Measurements from ENCODE around the gene TMEM94. TPM values are rescaled to one million over a fixed set of nuclear protein-coding genes. Genes with fewer than 3 reads are reported as not detected.

TMEM94 gene
- total RNA-seq, 3 donors from 2014 or later = 45.1 to 62.5 (median 51.1) TPM

- H3K4me1 ChIP-seq = no peaks in the 10 kb centered on the region
- no peak overlapping the region for H3K27ac ChIP-seq
- no peaks in the 10 kb centered on the region for H3K36me3 ChIP-seq
- no peaks in the 10 kb centered on the region for H3K9me3 ChIP-seq
- intact Hi-C loops (cut with DNase I; ENCODE audit: low total_unique reads) = no loop called here
- H3K4me3 ChIP-seq = no peak overlapping the region
- DNase-seq (ENCODE audit: low spot score in 2 of 2) = no peak
- H3K27me3 ChIP-seq = no peaks in the 10 kb centered on the region
- TF ChIP-seq POLR2A (IDR thresholded peaks at IDR 0.05) (no peak), CTCF (IDR thresholded peaks at IDR 0.05) (no peak), POLR2AphosphoS5 (IDR thresholded peaks at IDR 0.05) (no peak)
Observed at GRCh38 chr17:75482098-75482942, 25.9 kb downstream of the TMEM94 start.

GRCh38 chr17:75485688-75486087 is 29.3 kb downstream of the TMEM94 start:
- no peaks in the 10 kb centered on the region for H3K36me3 ChIP-seq
- H3K27ac ChIP-seq = no peak overlapping the region
- no peaks in the 10 kb centered on the region for H3K9me3 ChIP-seq
- no peaks in the 10 kb centered on the region for H3K4me1 ChIP-seq
- TF ChIP-seq CTCF (IDR thresholded peaks at IDR 0.05) = no peak
- H3K4me3 ChIP-seq = no peak overlapping the region
- no peak for DNase-seq (ENCODE audit: low spot score in 2 of 2)
- no peaks in the 10 kb centered on the region for H3K27me3 ChIP-seq
- intact Hi-C loops (cut with DNase I; ENCODE audit: low total_unique reads) = no loop called here

GRCh38 chr17:75486151-75486550 is 29.7 kb downstream of the TMEM94 start:
- no peak for TF ChIP-seq POLR2AphosphoS5 (IDR thresholded peaks at IDR 0.05)
- H3K36me3 ChIP-seq = no peaks in the 10 kb centered on the region
- H3K27me3 ChIP-seq = no peaks in the 10 kb centered on the region
- no peaks in the 10 kb centered on the region for H3K9me3 ChIP-seq
- no peak overlapping the region for H3K27ac ChIP-seq
- H3K4me3 ChIP-seq = no peak overlapping the region
- no peaks in the 10 kb centered on the region for H3K4me1 ChIP-seq
- no peak for DNase-seq (ENCODE audit: low spot score in 2 of 2)
- intact Hi-C loops (cut with DNase I; ENCODE audit: low total_unique reads) = no loop called here

GRCh38 chr17:75486951-75487350 is 30.5 kb downstream of the TMEM94 start:
- Histone ChIP-seq H3K27me3 (no peaks in the 10 kb centered on the region), H3K4me1 (no peaks in the 10 kb centered on the region), H3K27ac (no peak overlapping the region), H3K4me3 (no peak overlapping the region), H3K9me3 (no peaks in the 10 kb centered on the region), H3K36me3 (no peaks in the 10 kb centered on the region)
- TF ChIP-seq POLR2A (IDR thresholded peaks at IDR 0.05) (no peak), CTCF (IDR thresholded peaks at IDR 0.05) (no peak), POLR2AphosphoS5 (IDR thresholded peaks at IDR 0.05) (no peak)
- DNase-seq (ENCODE audit: low spot score in 2 of 2) = no peak
- intact Hi-C loops (cut with DNase I; ENCODE audit: low total_unique reads) = no loop called here

- no peak for DNase-seq (ENCODE audit: low spot score in 2 of 2)
- TF ChIP-seq POLR2A (IDR thresholded peaks at IDR 0.05) (no peak), CTCF (IDR thresholded peaks at IDR 0.05) (no peak), POLR2AphosphoS5 (IDR thresholded peaks at IDR 0.05) (no peak)
- H3K4me1 ChIP-seq = no peaks in the 10 kb centered on the region
- intact Hi-C loops (cut with DNase I; ENCODE audit: low total_unique reads) = no loop called here
- H3K27me3 ChIP-seq = no peaks in the 10 kb centered on the region
- H3K27ac ChIP-seq = no peak overlapping the region
- H3K9me3 ChIP-seq = no peaks in the 10 kb centered on the region
- H3K4me3 ChIP-seq = no peak overlapping the region
- H3K36me3 ChIP-seq = no peaks in the 10 kb centered on the region
Observed at GRCh38 chr17:75487351-75488070, 31.1 kb downstream of the TMEM94 start.
